Astrocyte (in vitro differentiated cells and primary cell): Measurements from ENCODE around the gene KRTAP5-11.

Source experiments
- CTCF ChIP-seq: IDR thresholded peaks from 2 replicates; pipeline ENCODE4 v1.5.1; 2011; ENCODE audit warnings: low read depth, mild to moderate bottlenecking, inconsistent platforms, low read length, moderate library complexity; ENCODE audit not compliant: insufficient read depth
- EZH2 ChIP-seq: IDR thresholded peaks from 2 replicates; pipeline ENCODE4 v1.6.1; 2012; ENCODE audit warnings: mild to moderate bottlenecking, low read length, inconsistent platforms; ENCODE audit not compliant: insufficient read depth

- TF ChIP-seq CTCF (no peak), EZH2 (no peak)
Observed at GRCh38 chr11:71542879-71543777, 39.5 kb downstream of the KRTAP5-11 start.
